GM23338 (cell line): Measurements from ENCODE around the gene MDN1.

Experiments used
- EZH2 ChIP-seq: fragments of 200-600 bp; sonication (generic); IDR thresholded peaks from one replicate; pipeline ENCODE4 v1.8.0; 2017; ENCODE audit warnings: antibody characterized with exemption, mild to moderate bottlenecking, low read depth; ENCODE audit not compliant: unreplicated experiment
- ZNF114 ChIP-seq: fragments of 250-450 bp; sonication (Bioruptor Pico); IDR thresholded peaks from 2 replicates; pipeline ENCODE4 v1.5.0; 2020; ENCODE audit warnings: mild to moderate bottlenecking, moderate library complexity
- TF ChIP-seq, protein P1 (sequence below), 2 experiments: fragments of 200-600 bp in 1 of 2; sonication (generic) in 1 of 2; conservative IDR thresholded peaks; 2 replicates each; pipeline versions ENCODE4 v1.5.1 to v1.6.1; 2016 to 2017; ENCODE audit warnings: antibody characterized with exemption in 2 of 2, low read depth in 2 of 2, mild to moderate bottlenecking in 2 of 2, moderate library complexity in 1 of 2

DNA sequence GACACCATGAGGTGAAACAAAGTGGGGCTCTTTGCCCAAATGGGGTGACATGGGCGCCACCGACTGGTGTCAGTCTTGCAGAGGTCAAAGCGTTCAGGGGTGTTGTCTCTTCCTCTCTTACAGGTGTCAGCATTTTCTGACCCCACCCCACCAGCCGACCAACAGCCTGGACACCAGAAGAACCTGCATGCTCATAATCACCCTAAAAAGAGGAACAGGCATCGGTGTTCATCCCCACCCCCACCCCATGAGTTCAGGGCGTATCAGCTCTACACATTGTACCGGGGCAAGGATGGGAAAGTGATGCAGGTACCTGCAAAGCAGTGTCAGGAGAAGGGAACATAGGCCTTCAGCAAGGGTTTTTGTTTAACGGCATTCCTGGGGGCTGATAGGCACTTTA lies 195.8 kb downstream of the MDN1 start:
- TF ChIP-seq, protein P1, sequence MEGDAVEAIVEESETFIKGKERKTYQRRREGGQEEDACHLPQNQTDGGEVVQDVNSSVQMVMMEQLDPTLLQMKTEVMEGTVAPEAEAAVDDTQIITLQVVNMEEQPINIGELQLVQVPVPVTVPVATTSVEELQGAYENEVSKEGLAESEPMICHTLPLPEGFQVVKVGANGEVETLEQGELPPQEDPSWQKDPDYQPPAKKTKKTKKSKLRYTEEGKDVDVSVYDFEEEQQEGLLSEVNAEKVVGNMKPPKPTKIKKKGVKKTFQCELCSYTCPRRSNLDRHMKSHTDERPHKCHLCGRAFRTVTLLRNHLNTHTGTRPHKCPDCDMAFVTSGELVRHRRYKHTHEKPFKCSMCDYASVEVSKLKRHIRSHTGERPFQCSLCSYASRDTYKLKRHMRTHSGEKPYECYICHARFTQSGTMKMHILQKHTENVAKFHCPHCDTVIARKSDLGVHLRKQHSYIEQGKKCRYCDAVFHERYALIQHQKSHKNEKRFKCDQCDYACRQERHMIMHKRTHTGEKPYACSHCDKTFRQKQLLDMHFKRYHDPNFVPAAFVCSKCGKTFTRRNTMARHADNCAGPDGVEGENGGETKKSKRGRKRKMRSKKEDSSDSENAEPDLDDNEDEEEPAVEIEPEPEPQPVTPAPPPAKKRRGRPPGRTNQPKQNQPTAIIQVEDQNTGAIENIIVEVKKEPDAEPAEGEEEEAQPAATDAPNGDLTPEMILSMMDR (conservative IDR thresholded peaks at IDR 0.05; ENCODE audit: low read depth in 2 of 2): peak in 1 of 2 experiments; percentile 47; a peak in 2 of 4 replicates
- TF ChIP-seq ZNF114 (no peak), EZH2 (no peak)
